Panc1 (cell line): ENCODE data around the gene DOCK8. TPM values are rescaled to one million over a fixed set of nuclear protein-coding genes. Genes with fewer than 3 reads are reported as not detected.

Experiments
- ATAC-seq: fragments of 200-7000 bp; cut with Tn5 transposase; 2 replicates; pipeline ENCODE4 v1.9.1; 2020; ENCODE audit warnings: mild to moderate bottlenecking, moderate library complexity
- BruUV-seq: library from RNA; stranded (reverse); fragments of 400-500 nt; replicated peaks from 2 replicates; lab custom pipeline; 2021; lab: Mats Ljungman, UMichigan
- CTCF ChIA-PET: fragments of 300-600 bp; sonication (Branson Sonifier 250); formaldehyde crosslinking; loops from one replicate; lab custom pipeline; 2022; ENCODE audit warnings: antibody characterized with exemption; lab: Charles Lee
- POLR2A ChIA-PET: fragments of 300-600 bp; sonication (Branson Sonifier 250); formaldehyde crosslinking; loops from one replicate; lab custom pipeline; 2022; ENCODE audit warnings: antibody characterized with exemption; lab: Charles Lee
- DNase-seq: peaks from one replicate; pipeline ENCODE4 v3.0.0-alpha.2; 2010; ENCODE audit warnings: low read depth, low spot score
- H3K27ac ChIP-seq: 2 replicates; pipeline ENCODE4 v1.5.1; 2011; ENCODE audit warnings: mild to moderate bottlenecking, low read length, inconsistent platforms
- H3K27me3 ChIP-seq: fragments of 200-500 bp; sonication (Bioruptor generic); 2 replicates; pipeline ENCODE4 v1.6.0; 2014; ENCODE audit warnings: low read length, inconsistent platforms; ENCODE audit not compliant: control insufficient read depth, insufficient read depth
- H3K36me3 ChIP-seq: fragments of 200-500 bp; sonication (Bioruptor generic); 2 replicates; pipeline ENCODE4 v1.5.1; 2014; ENCODE audit warnings: inconsistent platforms, mild to moderate bottlenecking, low read length, moderate library complexity; ENCODE audit not compliant: control insufficient read depth, insufficient read depth
- H3K4me1 ChIP-seq: 2 replicates; pipeline ENCODE4 v1.5.1; 2011; ENCODE audit warnings: inconsistent platforms, mild to moderate bottlenecking, low read length, moderate library complexity; ENCODE audit not compliant: control insufficient read depth, insufficient read depth
- H3K4me3 ChIP-seq, 2 experiments: 2 replicates each; pipeline ENCODE4 v1.5.1; 2011 to 2012; ENCODE audit warnings: low read depth in 2 of 2, low read length in 2 of 2, mild to moderate bottlenecking in 2 of 2, inconsistent platforms in 1 of 2, moderate library complexity in 1 of 2
- H3K9me3 ChIP-seq: fragments of 200-500 bp; sonication (Bioruptor generic); 2 replicates; pipeline ENCODE4 v1.5.1; 2014; ENCODE audit warnings: low read depth, mild to moderate bottlenecking, inconsistent platforms, low read length, moderate library complexity; ENCODE audit not compliant: control insufficient read depth, insufficient read depth
- POLR2AphosphoS5 ChIP-seq: IDR thresholded peaks from 2 replicates; pipeline ENCODE4 v1.6.1; 2012; ENCODE audit warnings: mild to moderate bottlenecking, low read depth, low read length, moderate library complexity
- SIN3A ChIP-seq: IDR thresholded peaks from 2 replicates; pipeline ENCODE4 v1.6.1; 2012; ENCODE audit warnings: low read depth, mild to moderate bottlenecking, low read length, moderate library complexity, borderline replicate concordance; ENCODE audit not compliant: insufficient read depth
- TCF7L2 ChIP-seq: IDR thresholded peaks from 2 replicates; pipeline ENCODE4 v1.6.1; 2011; ENCODE audit warnings: mild to moderate bottlenecking, low read depth, low read length, inconsistent platforms
- in situ Hi-C: cut with HindIII; loops from 2 replicates; pipeline ENCODE4 v1.10.0; 2016; ENCODE audit warnings: low sequenced_read_pairs, low pct_unique_long_range_greater_than_20kb
- intact Hi-C: fragments of 100-400 bp; cut with micrococcal nuclease; formaldehyde crosslinking; loops from one replicate; pipeline ENCODE4 v1.10.0; 2022; ENCODE audit not compliant: unreplicated experiment
- total RNA-seq: library from RNA; stranded (reverse); gene quantifications from one replicate; pipeline ENCODE4 v1.2.1, GENCODE V29; 2021; ENCODE audit not compliant: unreplicated experiment
- TF ChIP-seq, protein P1 (sequence below): fragments of 450-650 bp; IDR thresholded peaks from 2 replicates; pipeline ENCODE4 v1.5.1; 2017; ENCODE audit warnings: mild to moderate bottlenecking
- TF ChIP-seq, protein P2 (sequence below), 2 experiments: IDR thresholded peaks; 2 replicates each; pipeline ENCODE4 v1.6.1; 2011 to 2012; ENCODE audit warnings: low read depth in 2 of 2, control low read depth in 1 of 2, low read length in 1 of 2, mild to moderate bottlenecking in 1 of 2, moderate library complexity in 1 of 2; ENCODE audit not compliant: insufficient read depth in 1 of 2

Gene DOCK8
- total RNA-seq, 1 experiment from 2014 or later = 1.4 TPM

DNA sequence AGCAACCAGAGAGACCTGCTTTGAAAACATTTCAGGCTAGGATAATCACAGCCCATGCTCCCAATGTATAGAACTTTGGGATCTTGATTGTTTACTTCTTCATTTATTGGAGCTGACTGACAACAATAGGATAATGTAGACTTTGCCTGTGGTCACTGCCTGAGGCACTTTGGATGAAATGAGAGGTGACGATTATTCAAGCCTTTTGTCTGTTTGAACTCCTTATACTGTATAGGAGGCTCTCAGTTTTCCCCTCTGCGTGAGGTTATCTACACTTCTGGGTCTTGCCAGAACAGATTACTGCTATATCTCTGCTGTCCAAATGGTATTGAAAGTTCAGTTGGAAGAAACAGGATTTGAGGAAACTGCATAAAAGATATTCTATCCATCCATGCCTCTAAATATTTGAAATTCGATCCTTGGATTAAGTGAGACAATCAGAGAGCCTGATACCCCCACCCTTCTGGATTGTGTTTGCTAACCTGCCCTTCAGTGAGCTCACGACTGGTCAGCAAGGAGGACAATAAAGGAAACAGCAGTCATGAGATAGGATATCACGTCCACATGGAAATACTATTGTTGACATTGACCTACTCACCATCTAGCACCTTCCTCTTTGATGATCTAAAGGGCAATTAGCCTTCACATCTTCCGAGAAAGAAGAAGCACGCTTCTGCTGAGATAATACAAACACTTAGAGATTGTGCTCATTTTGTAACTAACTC lies 98.1 kb downstream of the DOCK8 start:
- DNase-seq = no peak
- Histone ChIP-seq H3K4me1 (no peaks in the 10 kb centered on the region), H3K4me3 (no peak overlapping the region), H3K27ac (no peak overlapping the region), H3K27me3 (no peaks in the 10 kb centered on the region), H3K36me3 (no peaks in the 10 kb centered on the region), H3K9me3 (no peaks in the 10 kb centered on the region)
- CTCF ChIA-PET = no interaction called here
- in situ Hi-C loops = no loop called here
- no peak for ATAC-seq
- TF ChIP-seq SIN3A = no peak
- POLR2A ChIA-PET = no interaction called here
- no TSS peak for BruUV-seq
- intact Hi-C loops = no loop called here

DNA sequence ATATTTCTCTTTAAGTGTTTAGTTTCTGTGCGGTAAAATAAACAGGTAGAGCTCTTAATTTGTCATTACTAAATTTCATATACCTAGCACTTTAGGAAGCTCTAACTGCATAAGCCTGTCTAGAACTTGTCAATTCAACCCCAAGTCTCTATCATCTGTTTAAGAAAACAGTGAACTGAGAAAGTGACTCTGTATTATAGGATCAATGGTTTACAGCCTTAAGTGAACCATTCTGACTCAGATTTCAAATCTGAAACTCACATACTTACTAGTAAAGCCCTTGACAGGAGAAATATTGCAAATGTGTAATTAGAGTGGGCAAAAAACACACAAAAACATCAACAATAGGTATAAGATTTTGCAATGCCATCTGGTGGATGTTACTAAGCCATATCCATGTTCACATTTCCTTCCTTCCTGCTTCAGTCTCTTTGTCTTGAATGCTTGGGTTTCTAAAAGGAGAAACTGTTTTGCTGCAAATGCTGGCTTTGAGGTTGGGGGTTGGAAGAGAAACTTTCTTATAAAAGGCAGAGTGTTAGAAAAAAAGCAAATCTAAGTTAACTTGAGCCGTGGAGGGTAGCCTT lies 101.8 kb downstream of the DOCK8 start:
- POLR2A ChIA-PET = no interaction called here
- Histone ChIP-seq H3K36me3 (no peaks in the 10 kb centered on the region), H3K4me3 (no peak overlapping the region), H3K9me3 (no peaks in the 10 kb centered on the region), H3K27me3 (no peaks in the 10 kb centered on the region), H3K4me1 (no peaks in the 10 kb centered on the region), H3K27ac (no peak overlapping the region)
- CTCF ChIA-PET = no interaction called here
- intact Hi-C loops = no loop called here
- in situ Hi-C loops = no loop called here
- TF ChIP-seq POLR2AphosphoS5 (no peak), SIN3A (no peak), TCF7L2 (no peak)
- TF ChIP-seq, protein P1, sequence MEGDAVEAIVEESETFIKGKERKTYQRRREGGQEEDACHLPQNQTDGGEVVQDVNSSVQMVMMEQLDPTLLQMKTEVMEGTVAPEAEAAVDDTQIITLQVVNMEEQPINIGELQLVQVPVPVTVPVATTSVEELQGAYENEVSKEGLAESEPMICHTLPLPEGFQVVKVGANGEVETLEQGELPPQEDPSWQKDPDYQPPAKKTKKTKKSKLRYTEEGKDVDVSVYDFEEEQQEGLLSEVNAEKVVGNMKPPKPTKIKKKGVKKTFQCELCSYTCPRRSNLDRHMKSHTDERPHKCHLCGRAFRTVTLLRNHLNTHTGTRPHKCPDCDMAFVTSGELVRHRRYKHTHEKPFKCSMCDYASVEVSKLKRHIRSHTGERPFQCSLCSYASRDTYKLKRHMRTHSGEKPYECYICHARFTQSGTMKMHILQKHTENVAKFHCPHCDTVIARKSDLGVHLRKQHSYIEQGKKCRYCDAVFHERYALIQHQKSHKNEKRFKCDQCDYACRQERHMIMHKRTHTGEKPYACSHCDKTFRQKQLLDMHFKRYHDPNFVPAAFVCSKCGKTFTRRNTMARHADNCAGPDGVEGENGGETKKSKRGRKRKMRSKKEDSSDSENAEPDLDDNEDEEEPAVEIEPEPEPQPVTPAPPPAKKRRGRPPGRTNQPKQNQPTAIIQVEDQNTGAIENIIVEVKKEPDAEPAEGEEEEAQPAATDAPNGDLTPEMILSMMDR = no peak
- TF ChIP-seq, protein P2, sequence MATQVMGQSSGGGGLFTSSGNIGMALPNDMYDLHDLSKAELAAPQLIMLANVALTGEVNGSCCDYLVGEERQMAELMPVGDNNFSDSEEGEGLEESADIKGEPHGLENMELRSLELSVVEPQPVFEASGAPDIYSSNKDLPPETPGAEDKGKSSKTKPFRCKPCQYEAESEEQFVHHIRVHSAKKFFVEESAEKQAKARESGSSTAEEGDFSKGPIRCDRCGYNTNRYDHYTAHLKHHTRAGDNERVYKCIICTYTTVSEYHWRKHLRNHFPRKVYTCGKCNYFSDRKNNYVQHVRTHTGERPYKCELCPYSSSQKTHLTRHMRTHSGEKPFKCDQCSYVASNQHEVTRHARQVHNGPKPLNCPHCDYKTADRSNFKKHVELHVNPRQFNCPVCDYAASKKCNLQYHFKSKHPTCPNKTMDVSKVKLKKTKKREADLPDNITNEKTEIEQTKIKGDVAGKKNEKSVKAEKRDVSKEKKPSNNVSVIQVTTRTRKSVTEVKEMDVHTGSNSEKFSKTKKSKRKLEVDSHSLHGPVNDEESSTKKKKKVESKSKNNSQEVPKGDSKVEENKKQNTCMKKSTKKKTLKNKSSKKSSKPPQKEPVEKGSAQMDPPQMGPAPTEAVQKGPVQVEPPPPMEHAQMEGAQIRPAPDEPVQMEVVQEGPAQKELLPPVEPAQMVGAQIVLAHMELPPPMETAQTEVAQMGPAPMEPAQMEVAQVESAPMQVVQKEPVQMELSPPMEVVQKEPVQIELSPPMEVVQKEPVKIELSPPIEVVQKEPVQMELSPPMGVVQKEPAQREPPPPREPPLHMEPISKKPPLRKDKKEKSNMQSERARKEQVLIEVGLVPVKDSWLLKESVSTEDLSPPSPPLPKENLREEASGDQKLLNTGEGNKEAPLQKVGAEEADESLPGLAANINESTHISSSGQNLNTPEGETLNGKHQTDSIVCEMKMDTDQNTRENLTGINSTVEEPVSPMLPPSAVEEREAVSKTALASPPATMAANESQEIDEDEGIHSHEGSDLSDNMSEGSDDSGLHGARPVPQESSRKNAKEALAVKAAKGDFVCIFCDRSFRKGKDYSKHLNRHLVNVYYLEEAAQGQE (IDR thresholded peaks at IDR 0.05; ENCODE audit: insufficient read depth in 1 of 2, low read depth in 2 of 2, low read length in 1 of 2) = no peak
- ATAC-seq = no peak
- no TSS peak for BruUV-seq
- no peak for DNase-seq

DNA sequence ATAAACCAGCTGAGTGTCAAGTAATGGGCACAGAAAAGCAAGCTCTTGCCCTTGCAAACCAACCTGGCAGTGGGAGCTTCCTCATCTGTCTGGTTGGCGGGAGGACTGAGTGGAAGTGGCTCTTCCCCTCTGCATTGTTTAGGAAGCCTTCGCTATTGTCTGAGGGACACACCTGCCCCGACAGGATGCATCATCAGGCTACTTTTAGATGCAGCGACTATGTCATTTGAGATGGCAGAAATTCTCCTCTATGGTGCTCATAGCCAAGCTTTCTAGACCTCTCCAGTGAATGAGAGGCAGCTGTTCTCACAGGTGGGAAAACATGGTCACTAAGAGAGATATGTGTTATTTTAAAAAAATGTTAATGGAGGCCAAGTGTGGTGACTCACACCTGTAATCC lies 104.0 kb downstream of the DOCK8 start:
- Histone ChIP-seq H3K27me3 (no peaks in the 10 kb centered on the region), H3K4me3 (no peak overlapping the region), H3K36me3 (no peaks in the 10 kb centered on the region), H3K9me3 (no peaks in the 10 kb centered on the region), H3K27ac (no peak overlapping the region), H3K4me1 (no peaks in the 10 kb centered on the region)
- in situ Hi-C loops (no loop called here), intact Hi-C loops (no loop called here)
- ChIA-PET CTCF (no interaction called here), POLR2A (interaction anchor here (0.6 kb wide), 1 partner anchor 99 kb away, joined by 3 read pairs; no protein-coding TSS in a partner anchor)
- TF ChIP-seq, protein P1 = no peak
- TF ChIP-seq TCF7L2 = no peak
- TF ChIP-seq SIN3A = no peak
- TF ChIP-seq, protein P2 (IDR thresholded peaks at IDR 0.05; ENCODE audit: insufficient read depth in 1 of 2, low read depth in 2 of 2, low read length in 1 of 2) = no peak
- no peak for TF ChIP-seq POLR2AphosphoS5
- BruUV-seq = no TSS peak
- no peak for DNase-seq
- no peak for ATAC-seq
